DMS53 (cell line): ENCODE measurements around the gene DNAJC5G.
A peak's percentile ranks its signal among the peaks of the same experiment; 100 is the strongest.
"Not testable (repeated sequence)": the region's sequence is repeated elsewhere in the genome, so short reads cannot be mapped to it uniquely, and the experiment has no call there.

ENCODE experiments used
- DNase-seq: peaks from one replicate; lab custom pipeline; 2025; lab: John Stamatoyannopoulos, UW

DNAJC5G gene

GRCh38 chr2:27309651-27310050 is 34.4 kb downstream of the DNAJC5G start:
- DNase-seq, result no peak

DNA sequence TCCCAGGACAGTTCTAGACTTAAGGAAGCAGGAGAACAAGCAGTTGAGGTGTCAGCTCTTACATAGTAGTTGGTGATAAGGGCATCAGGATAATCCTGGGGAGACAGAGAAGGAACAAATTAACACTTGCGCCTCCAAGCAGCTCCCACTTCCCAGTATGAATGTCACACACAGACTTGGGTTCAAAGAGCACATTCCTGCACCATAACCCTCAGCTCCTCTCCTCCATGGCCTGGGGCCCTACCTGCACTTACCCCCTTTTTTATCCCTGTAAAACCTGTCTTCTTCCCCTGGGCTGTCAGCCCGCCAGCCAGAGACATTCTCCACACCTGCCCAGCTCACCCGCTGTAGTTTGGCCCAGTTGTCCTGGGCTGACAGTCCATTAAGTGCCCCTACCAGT is 36.9 kb downstream of the DNAJC5G start:
- no peak for DNase-seq

GRCh38 chr2:27313882-27314645 is 38.8 kb downstream of the DNAJC5G start:
- DNase-seq, result no peak

DNA sequence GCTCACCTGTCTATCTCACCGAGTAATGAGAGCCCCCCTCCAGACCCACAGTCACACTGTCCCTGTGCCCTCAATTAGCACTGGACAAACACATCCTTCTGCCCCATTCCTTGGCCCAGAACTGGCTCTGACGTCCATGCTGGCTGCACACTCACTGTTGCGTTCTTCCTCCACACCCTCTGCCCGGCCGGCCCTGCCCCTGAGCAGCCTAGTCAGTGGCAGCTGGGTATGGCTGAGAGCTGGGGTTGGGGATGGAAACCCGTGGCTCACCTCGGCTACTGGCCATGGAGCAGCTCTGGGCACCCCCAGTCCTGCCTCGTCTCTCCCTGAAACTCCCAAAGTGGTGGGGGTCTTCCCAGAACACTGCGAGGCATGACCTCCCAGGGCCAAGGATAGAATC is 39.5 kb downstream of the DNAJC5G start:
- no peak for DNase-seq

DNA sequence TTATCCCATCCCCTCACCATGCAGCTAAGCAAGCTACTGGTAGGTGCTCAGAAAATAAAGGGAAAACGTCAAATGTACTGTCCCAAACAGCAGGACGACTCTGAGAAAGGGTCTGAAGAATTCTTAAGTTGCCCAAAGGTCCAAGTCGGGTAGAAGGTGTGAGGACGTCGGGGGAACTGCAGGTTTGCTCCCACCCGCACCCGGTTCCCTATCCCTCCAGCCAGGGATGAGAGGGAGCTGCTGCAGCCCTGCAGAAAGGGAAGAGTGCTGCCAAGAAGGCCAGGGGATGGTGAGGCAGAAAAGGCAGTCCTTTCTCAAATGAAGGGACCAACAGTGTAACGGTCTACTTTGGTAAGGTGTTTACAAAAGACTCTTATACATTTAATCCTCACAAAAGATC is 39.9 kb downstream of the DNAJC5G start:
- DNase-seq, result no peak

DNA sequence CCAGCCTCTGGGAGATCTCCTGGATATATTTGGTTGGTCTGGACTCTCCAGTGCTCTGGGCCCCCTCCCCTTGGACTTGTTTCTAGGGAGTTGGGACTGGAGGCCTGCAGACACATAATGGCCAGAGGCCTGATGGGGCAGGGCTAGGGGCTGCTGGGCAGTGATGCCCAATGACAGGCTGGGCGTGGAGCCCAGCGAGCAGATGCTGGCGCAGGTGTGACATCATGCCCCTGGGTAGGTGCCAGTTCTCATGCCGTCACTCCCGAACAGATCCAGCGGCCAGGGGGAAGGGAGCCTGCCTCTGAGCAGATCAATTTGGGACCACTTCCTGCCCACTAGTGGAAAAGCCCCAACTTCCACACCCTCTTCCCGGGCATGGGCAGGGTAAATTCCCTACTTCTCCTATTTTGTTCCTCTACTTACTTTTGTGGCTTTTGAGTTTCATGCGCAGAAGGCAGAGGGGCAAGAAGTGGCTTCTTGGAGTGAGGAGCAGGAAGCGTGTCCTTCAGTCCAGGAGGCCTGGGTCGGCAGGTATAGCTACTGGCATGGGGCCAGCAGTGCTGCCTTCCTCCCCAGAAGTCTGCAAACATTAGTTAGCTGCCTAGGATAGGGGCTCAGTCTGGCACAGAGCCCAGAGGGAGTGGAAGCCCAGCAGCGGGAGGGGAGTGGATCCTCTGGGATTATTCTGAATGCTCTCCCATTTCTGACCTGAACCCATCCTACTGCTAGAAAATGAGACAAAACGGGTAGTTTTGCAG is 41.6 kb downstream of the DNAJC5G start:
- peak; percentile 24 for DNase-seq

DNA sequence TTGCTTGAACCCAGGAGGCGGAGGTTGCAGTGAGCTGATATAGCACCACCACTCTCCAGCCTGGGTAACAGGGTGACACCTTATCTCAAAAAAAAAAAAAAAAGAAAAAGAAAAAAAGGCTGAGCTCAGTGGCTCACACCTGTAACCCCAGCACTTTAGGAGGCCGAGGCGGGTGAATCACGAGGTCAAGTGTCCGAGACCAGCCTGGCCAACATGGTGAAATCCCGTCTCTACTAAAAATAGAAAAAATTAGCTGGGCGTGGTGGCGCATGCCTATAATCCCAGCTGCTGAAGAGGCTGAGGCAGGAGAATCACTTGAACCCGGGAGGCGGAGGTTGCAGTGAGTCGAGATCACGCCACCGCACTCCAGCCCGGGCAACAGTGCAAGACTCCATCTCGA is 44.6 kb downstream of the DNAJC5G start:
- DNase-seq, result not testable (repeated sequence)

DNA sequence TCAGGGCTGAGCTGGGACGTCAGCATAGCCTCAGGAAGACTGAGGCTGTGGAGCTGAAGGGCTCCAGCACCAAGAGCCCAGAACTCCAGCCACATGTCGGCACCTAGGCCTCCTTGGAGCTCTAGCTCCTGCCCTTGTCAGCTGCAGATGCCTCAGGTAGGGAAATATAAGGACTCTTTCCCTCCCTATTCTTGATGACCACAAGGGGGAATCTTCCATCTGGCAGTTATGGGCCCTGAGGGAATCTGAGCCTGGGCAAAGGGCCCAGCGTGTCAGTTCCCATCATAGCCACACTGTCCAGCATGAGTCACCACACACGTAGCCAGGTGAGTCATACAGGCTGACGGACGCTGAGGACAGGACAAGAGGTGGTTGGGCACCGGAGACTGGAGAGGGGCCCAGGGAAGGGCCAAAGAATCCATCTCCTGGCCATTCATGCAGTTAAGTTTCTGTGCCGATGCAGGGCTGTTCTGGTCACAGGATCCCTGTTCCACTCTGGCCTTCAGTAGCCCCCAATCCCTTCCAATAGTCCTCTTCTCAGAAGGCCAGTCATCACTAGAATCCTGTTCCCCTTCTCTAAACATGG is 45.8 kb downstream of the DNAJC5G start:
- peak; percentile 97 for DNase-seq

DNA sequence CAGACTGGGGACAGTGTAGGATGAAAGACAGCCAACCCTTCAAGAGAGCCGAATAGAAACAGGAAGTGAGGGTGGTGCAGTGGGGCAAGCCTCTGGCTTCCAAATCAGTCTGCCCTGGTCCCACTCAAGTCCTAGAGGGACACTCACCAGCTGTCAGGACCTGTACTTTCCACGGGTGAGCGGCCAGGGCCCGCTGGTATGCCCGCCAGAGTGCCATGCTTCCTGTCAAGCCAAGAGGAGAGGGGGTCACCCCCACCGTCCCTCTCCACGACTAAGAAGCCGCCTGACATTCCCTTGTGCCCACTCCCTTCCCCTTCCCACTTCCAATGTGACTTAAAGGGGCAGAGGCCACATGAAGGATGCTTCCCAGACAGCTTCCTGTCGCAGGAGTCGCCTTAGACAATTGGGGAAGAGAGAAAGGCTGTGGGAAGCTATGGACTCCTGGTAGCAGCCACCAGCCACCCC is 47.1 kb downstream of the DNAJC5G start:
- DNase-seq, result peak; percentile 56

DNA sequence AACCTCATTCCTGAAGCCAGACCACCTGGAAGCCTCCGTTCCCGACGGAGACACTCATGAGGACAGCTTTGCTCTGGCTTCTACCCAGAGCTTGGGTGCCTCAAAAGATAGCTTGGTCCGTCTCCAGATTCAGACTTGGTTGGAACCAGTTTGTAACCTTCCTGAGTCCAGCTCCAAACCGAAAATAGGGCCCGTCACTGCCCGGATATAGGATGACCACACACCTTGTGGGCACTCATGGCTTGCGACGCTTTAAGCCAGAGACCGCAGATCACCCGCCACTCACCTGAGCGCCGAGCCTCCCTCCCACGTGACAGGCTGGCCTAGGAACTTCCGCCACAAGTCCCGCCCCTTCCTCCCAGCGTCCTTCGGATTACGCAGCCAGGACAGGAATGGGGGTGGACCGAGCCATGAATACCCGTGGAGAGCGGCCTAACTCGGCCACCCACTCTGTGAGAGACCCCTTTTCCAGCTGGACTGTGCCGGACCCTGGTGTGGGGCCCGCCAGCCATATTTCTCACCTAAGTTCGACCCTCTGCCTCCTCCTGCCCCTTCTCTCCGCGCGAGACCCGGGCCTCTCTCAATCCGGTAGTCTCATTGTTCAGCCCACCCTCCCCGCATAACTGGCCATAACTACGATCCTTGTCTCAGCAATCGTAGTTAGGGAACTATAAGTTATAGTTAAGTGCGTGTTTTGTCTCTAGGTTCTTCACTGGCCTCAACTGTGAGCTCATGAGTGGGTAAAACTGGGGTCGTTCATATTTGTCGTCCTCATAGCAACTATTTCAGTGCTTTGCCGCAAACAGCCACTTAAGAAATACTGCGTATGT is 47.7 kb downstream of the DNAJC5G start, which contains the start of gene MPV17:
Gene MPV17 (minus strand): TSS at position 332 of the 830 bp plus-strand sequence. CDS start 580 bp downstream, outside the sequence.
- peak; percentile 96 for DNase-seq

- DNase-seq, result peak; percentile 43
These were observed 48.5 kb downstream of the DNAJC5G start for GRCh38 chr2:27323596-27324285.

- DNase-seq, result no peak
These were observed 49.5 kb downstream of the DNAJC5G start for GRCh38 chr2:27324720-27325119.
